Neutrophil (primary cell): Measurements from ENCODE around the gene NTN5.

Experiments
- H3K27ac ChIP-seq: fragments of 200-600 bp; sonication (generic); 2 replicates; pipeline ENCODE4 v1.5.1; 2016; ENCODE audit warnings: mild to moderate bottlenecking, moderate library complexity
- H3K27me3 ChIP-seq: fragments of 200-600 bp; sonication (generic); 2 replicates; pipeline ENCODE4 v1.6.0; 2016; ENCODE audit warnings: mild to moderate bottlenecking
- H3K36me3 ChIP-seq: fragments of 200-600 bp; sonication (generic); 2 replicates; pipeline ENCODE4 v1.5.1; 2017
- H3K4me1 ChIP-seq, 2 experiments: fragments of 200-600 bp in 1 of 2; sonication (generic) in 1 of 2; 1 replicate in 1 of 2; 2 replicates in 1 of 2; pipeline versions ENCODE4 v1.5.1 to v1.6.1; 2013 to 2016; ENCODE audit warnings: low read depth in 1 of 2, low read length in 1 of 2, mild to moderate bottlenecking in 1 of 2, moderate library complexity in 1 of 2; ENCODE audit not compliant: control insufficient read depth in 1 of 2, insufficient read depth in 1 of 2
- H3K4me3 ChIP-seq, 2 experiments: fragments of 200-600 bp in 1 of 2; sonication (generic) in 1 of 2; 1 replicate in 1 of 2; 2 replicates in 1 of 2; pipeline ENCODE4 v1.5.1; 2013 to 2016; ENCODE audit warnings: low read depth in 1 of 2, low read length in 1 of 2, mild to moderate bottlenecking in 1 of 2, moderate library complexity in 1 of 2
- H3K9me3 ChIP-seq: fragments of 200-600 bp; sonication (generic); 2 replicates; pipeline ENCODE4 v1.5.1; 2016
- TF ChIP-seq, protein P1 (sequence below): fragments of 200-600 bp; sonication (generic); IDR thresholded peaks from 2 replicates; pipeline ENCODE4 v1.5.1; 2016; ENCODE audit warnings: antibody characterized with exemption

NTN5 gene

DNA sequence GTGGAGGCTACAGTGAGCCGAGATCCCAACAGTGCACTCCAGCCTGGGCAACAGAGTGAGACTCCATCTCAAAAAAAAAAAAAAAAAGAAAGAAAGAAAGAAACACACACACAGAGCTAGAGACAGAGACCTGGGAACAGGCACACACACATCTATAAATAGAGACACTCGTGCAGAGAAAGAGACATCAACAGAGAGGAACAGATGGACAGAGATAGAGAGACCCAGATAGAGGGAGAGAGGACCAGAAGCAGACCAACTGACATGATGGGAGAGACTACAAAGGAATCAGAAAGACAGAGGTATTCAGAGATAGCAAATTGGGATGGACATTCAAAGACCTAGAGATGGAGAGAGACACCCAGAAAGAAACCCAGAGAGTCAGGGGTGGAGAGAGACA lies 24.7 kb downstream of the NTN5 start:
- Histone ChIP-seq H3K36me3 (no peaks in the 10 kb centered on the region), H3K9me3 (no peaks in the 10 kb centered on the region), H3K4me1 (peaks cover 17 to 20% of the 10 kb centered on the region in 2 experiments), H3K27me3 (peaks cover 54% of the 10 kb centered on the region), H3K27ac (no peak overlapping the region), H3K4me3 (no peak overlapping the region)
- TF ChIP-seq, protein P1, sequence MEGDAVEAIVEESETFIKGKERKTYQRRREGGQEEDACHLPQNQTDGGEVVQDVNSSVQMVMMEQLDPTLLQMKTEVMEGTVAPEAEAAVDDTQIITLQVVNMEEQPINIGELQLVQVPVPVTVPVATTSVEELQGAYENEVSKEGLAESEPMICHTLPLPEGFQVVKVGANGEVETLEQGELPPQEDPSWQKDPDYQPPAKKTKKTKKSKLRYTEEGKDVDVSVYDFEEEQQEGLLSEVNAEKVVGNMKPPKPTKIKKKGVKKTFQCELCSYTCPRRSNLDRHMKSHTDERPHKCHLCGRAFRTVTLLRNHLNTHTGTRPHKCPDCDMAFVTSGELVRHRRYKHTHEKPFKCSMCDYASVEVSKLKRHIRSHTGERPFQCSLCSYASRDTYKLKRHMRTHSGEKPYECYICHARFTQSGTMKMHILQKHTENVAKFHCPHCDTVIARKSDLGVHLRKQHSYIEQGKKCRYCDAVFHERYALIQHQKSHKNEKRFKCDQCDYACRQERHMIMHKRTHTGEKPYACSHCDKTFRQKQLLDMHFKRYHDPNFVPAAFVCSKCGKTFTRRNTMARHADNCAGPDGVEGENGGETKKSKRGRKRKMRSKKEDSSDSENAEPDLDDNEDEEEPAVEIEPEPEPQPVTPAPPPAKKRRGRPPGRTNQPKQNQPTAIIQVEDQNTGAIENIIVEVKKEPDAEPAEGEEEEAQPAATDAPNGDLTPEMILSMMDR, result no peak

DNA sequence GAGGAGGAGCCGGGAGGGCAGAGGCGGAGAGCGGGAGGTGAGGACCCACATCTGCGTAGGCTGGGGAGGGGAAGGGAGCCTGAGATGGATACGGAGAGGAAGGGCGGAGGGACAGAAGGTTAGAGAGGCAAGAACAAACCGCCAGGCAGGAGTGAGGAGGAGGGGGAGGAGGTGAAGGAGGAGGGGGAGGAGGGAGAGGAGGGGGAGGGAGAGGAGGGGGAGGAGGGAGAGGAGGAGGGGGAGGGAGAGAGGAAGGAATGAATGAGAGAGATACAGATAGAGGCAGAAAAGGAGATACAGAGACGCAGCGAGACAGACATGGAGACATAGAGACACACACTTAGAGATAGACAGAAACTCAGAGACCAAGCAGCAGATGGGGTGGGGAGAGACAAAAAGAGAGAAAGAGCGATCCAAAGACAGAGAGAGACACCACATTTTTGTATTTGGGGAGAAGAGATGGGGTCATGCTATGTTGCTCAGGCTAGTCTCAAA lies 26.0 kb downstream of the NTN5 start:
- H3K4me3 ChIP-seq, result peak overlapping the region in 1 of 2 experiments; percentile 59
- peaks cover 50% of the 10 kb centered on the region for H3K27me3 ChIP-seq
- no peaks in the 10 kb centered on the region for H3K9me3 ChIP-seq
- H3K36me3 ChIP-seq, result no peaks in the 10 kb centered on the region
- no peak overlapping the region for H3K27ac ChIP-seq
- H3K4me1 ChIP-seq, result peaks cover 17 to 20% of the 10 kb centered on the region in 2 experiments
- TF ChIP-seq, protein P1, result no peak

GRCh38 chr19:48646001-48646721 lies 26.7 kb downstream of the NTN5 start, which contains the start of gene CA11:
Gene CA11 (minus strand): TSS chr19:48646187. CDS start chr19:48645632, 555 bp downstream.
- peak within 1 kb of the TSS; percentile 24 to 59 for H3K4me3 ChIP-seq
- no peaks in the 10 kb centered on the region for H3K36me3 ChIP-seq
- no peak within 1 kb of the TSS for H3K27ac ChIP-seq
- H3K4me1 ChIP-seq, result peaks cover 17 to 20% of the 10 kb centered on the region in 2 experiments
- H3K9me3 ChIP-seq, result no peaks in the 10 kb centered on the region
- TF ChIP-seq, protein P1, result peak; percentile 84
- H3K27me3 ChIP-seq, result peaks cover 50% of the 10 kb centered on the region

DNA sequence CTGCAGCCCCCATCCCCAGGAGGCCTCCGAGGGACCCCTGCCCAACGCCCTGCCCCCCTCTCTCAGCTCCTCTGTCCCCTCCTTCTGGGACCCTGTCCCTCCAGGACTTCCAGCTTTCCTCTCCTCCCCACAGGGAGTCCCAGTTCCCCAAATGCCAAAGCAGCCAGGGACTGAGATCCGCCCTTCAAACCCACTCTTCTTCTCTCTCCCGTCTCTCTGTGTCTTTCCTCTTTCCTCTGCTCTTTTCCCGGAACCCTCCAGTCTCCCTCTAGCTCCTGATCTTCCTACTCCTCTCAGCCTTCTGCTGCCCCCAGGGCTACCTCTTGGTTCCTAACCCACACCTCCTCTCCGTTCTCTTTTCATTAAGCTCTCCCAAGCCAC lies 27.2 kb downstream of the NTN5 start:
- TF ChIP-seq, protein P1, result no peak
- Histone ChIP-seq H3K4me1 (peaks cover 17 to 20% of the 10 kb centered on the region in 2 experiments), H3K36me3 (no peaks in the 10 kb centered on the region), H3K27me3 (peaks cover 50% of the 10 kb centered on the region), H3K4me3 (peak overlapping the region; percentile 24 to 59), H3K9me3 (no peaks in the 10 kb centered on the region), H3K27ac (no peak overlapping the region)

GRCh38 chr19:48644839-48645619 lies 27.8 kb downstream of the NTN5 start:
- Histone ChIP-seq H3K27ac (no peak overlapping the region), H3K4me3 (peak overlapping the region; percentile 18 to 59), H3K4me1 (peaks cover 17 to 20% of the 10 kb centered on the region in 2 experiments), H3K9me3 (no peaks in the 10 kb centered on the region), H3K36me3 (no peaks in the 10 kb centered on the region), H3K27me3 (peaks cover 50% of the 10 kb centered on the region)
- TF ChIP-seq, protein P1, result no peak
